T-helper 1 cell treated with Interleukin-12 subunit alpha and Interleukin-12 subunit beta and Interleukin-4 antibody, amounts not matched to agents 30 ng/mL and 1 ng/mL, for 36 hours (primary cell): Measurements from ENCODE around the gene FAM78B. TPM values are rescaled to one million over a fixed set of nuclear protein-coding genes. Genes with fewer than 3 reads are reported as not detected.

Source experiments
- intact Hi-C: fragments of 100-400 bp; cut with micrococcal nuclease; formaldehyde crosslinking; loops from one replicate; pipeline ENCODE4 v1.15.1; 2024
- total RNA-seq: library from RNA; stranded (reverse); gene quantifications from 2 replicates; pipeline ENCODE4 v1.2.3, GENCODE V29; 2022

The FAM78B gene
- total RNA-seq, 1 donor from 2014 or later, result 0.86 TPM

DNA sequence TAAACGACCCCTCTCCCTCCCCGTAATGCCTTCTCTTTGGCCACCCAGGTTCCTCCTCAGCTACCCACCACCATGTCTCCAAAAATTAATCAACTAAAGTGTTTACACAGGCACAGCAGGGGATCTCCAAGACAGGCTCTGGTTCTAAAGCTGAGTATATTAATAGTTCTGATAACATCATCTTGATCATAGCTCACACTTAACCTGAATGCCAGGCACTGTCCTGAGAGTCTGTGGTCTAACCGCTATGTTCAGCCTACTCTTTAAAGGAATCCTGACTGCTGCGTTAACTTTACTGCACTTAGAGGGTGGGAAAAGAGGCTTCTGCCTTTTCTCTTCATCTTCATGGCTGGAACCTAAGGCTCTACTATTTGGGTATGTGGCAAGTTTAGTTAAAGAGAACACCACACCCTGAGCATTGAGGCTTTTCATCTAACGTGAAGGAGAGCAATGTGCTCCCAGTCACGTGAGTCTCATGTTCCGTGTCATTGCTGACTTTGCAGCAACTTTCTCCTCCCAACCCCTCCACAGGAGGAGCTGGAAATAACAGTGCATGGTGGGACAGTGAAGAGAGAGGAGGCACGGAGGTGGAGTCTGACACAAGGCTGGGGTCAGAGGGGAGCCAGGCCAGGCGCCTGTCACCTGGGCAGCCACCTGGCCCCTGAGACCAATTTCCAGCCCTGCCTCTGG is 86.4 kb downstream of the FAM78B start:
- intact Hi-C loops, result loop anchor here (5.0 to 10.0 kb wide), 2 partner anchors 87 to 156 kb away; partner anchors contain the start of gene FAM78B

- intact Hi-C loops, result no loop called here
Measured at GRCh38 chr1:166079276-166079675, 87.5 kb downstream of the FAM78B start.

DNA sequence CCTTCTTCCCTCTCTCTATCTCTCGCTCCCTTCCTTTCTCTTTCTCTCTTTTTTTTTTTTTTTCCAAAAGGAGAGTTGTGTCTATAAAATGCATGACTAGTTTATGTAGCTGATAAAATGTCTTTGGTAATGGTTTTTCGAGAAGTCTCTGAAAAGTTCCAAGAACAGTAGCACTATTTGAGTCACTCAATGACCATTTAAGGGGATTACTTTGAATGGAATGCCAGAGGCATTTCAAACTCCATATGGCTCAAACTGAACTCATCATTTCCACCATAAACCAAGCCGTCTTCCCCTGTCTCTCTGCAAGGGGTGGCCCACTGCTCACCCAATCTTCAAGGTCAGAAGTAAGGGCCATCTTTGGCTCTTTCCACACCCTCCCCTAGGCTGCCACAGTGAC is 93.3 kb downstream of the FAM78B start:
- intact Hi-C loops, result no loop called here

DNA sequence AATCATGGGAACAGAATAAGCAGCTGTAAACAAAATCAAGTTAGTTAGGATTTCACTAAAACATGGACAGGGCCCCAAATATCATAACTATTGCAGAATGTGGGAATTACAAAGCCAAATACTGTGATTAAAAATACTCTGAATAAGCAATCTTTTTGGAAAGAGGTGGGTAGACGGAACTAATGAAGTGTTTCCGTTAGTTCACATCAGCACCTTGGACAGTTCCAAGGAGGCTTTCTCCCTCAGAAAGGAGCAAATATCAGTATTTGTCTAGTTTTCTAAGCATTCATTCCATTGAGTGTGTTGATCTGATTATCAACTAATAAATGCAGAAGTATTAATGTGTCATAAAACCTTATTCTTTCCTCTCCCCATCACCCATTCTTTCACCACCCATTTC is 97.4 kb downstream of the FAM78B start:
- intact Hi-C loops, result no loop called here

- intact Hi-C loops, result no loop called here
Measured at GRCh38 chr1:166066107-166066506, 100.7 kb downstream of the FAM78B start.

- intact Hi-C loops, result no loop called here
Measured at GRCh38 chr1:166064951-166065350, 101.8 kb downstream of the FAM78B start.

- intact Hi-C loops, result no loop called here
Measured at GRCh38 chr1:166064313-166064926, 102.4 kb downstream of the FAM78B start.

GRCh38 chr1:166063701-166064100 is 103.1 kb downstream of the FAM78B start:
- intact Hi-C loops, result no loop called here

- intact Hi-C loops, result no loop called here
Measured at GRCh38 chr1:166062421-166063070, 104.3 kb downstream of the FAM78B start.

GRCh38 chr1:166057650-166058049 is 109.2 kb downstream of the FAM78B start:
- intact Hi-C loops, result no loop called here

- intact Hi-C loops, result no loop called here
Measured at GRCh38 chr1:166053395-166053794, 113.4 kb downstream of the FAM78B start.

GRCh38 chr1:166040202-166040997 is 126.4 kb downstream of the FAM78B start:
- intact Hi-C loops, result no loop called here

DNA sequence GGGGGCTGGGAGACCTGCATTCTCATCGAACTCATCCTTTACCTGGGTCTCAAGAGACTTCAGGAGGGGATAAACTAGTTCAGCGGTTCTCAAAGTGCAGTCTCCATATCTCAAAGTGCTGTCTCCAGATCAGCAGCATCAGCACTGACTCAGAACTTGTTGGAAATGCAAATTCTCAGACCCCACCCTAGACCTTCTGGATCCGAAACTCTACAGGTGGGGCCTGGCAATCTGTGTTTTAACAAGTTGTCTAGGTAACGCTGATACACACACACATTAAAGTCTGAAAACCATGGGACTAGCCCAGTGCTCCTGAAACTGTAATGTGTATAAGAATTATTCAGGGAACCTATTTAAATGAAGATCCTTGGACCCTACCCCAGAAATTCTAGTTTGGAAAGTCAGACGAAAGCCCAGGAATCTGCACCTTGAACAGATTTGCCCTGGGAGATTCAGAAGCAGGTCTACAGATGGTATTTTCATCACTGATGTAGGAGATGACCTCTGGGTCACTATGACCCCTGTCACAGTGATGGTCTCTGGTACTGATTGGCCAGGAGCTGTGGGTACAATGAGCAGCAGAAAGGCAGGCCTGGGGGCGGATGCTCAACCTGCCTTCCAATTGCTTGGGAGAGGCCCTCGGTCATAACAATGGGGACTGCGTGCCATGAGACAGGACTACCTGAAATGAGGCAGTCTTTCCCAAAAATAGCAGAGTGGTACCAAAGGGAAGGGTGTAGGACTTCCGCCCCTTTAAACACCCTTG is 127.2 kb downstream of the FAM78B start:
- intact Hi-C loops, result no loop called here

DNA sequence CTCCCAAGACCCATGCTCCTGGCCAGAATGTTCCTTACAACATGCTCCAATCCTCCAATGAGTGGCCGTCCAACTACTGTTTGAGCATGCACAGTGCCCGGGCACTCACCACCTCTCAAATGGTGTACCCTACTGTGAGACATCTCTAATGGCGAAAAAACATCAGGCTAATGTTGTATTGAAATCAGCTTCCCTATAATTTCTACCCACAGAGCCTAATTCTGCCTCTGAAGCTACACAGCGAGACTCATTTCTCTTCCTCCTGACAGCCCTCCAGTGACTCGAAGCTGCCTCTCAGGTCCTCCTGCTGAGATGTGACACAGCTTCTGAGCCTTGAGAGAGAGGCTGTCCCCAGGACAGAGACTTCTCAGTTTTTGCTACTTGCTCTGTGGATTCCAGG is 130.7 kb downstream of the FAM78B start:
- intact Hi-C loops, result no loop called here

GRCh38 chr1:166032572-166033371 is 134.0 kb downstream of the FAM78B start:
- intact Hi-C loops, result no loop called here

DNA sequence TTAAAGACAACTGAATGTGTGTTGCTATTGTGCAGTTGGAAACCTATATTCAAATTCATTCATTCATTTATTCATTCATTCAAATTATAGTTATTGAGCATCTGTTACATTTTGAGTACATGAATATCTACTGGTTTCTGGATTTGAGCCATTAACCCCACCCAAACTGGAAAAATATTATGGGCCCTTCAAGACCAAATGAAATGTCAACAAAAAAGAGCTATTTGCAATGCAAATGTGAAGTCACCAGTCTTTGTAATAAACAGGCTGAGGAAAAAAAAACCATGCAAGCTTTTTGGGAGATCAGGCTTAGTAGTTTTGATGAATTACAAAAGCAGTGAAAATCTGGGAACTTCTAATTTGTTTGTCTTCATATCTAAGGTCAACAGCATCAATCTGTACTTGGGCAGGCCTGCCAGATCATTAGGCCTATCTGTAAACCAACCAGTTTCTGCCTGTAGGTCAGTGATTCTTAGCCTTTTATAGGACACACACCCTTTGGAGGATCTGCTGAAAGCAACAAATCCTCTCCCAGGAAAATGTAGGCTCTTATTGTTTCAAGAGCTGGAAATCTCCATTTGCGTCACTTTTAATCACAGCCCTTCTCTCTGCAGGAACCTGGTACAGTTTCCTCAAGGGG is 134.7 kb downstream of the FAM78B start:
- intact Hi-C loops, result no loop called here

DNA sequence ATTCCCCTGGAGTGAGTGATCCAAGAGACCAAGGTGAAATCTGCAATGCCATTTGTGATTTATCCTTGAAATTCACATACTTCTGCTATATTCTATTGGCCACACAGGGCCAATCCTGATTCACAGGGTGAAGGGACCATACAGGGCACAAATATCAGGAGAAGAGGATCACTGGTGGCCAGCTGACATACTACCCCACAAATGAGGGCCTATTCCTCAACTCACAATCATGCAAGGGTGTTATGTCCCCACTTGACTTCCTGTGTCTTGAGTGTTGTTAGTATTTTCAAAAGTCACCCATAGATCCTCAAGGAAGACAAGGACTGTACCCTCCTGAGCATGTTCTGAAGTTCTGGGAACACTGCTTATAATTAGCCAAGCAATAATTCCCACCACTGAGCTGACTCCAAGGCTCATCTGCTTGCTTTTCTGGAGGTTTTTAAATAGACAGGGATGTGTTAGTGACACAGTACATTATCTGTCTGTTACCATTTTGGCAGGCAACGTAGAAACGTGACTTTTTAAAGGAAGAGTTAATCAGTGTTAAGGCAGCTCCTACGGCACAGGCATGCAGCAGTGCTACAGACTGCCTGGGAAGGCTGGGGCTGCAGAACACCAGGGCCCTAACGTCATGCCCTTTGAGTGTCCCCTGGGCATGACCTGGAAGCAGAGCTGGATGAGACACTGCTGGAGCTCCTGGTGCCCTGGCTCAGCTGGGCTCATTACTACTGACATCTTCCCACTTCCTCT is 137.4 kb downstream of the FAM78B start:
- intact Hi-C loops, result no loop called here

DNA sequence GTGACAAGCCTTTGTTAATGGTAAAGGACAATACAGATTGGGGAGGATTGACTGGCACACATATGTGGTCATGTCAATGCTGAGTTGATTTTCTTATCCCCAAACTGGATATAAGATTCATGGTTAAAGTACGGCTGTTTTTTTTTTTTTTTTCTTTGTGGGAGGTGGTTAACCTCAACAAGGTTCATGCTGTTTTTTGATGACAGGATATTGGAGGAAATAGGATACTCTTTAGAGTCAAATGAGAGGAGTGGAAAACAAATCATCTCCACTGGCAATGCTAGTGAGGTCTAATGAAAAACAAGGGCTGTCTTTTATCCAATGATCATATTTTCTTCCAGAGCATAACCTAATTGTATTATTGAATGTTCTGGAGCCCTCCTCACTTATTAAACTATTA is 140.2 kb downstream of the FAM78B start:
- intact Hi-C loops, result no loop called here

DNA sequence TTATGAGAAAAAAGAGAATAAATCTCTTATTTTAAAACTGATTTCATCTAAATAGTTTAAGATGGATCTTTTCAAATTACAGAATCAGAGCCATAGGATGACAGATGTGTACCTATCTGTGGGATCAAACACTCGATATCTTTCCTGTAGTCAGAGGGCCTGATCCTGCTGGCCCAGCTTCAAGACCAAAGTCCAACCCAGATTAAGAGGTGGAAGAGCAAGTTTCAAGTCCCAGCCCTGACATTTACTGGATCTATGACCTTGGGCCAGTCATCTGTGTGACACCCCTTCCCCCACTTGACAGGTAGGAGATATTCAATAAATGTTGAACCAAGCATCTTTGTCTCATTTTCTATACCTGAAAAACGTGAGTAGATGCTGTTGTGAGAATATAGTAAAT is 140.7 kb downstream of the FAM78B start:
- intact Hi-C loops, result no loop called here
